Neuron (in vitro differentiated cells): Measurements from ENCODE around the gene NDRG3.

Experiments used
- H2AFZ ChIP-seq: one replicate; pipeline ENCODE4 v1.6.1; 2013; ENCODE audit warnings: low read depth, mild to moderate bottlenecking, inconsistent platforms, low read length, moderate library complexity
- H3K27me3 ChIP-seq: one replicate; pipeline ENCODE4 v1.6.1; 2013; ENCODE audit warnings: low read length; ENCODE audit not compliant: insufficient read depth
- H3K36me3 ChIP-seq: one replicate; pipeline ENCODE4 v1.6.1; 2013; ENCODE audit warnings: low read length; ENCODE audit not compliant: insufficient read depth
- H3K4me1 ChIP-seq: one replicate; pipeline ENCODE4 v1.6.1; 2013; ENCODE audit warnings: low read length; ENCODE audit not compliant: insufficient read depth
- H3K4me3 ChIP-seq: 2 replicates; pipeline ENCODE4 v1.5.1; 2013; ENCODE audit warnings: mild to moderate bottlenecking, low read length, moderate library complexity
- H3K9me3 ChIP-seq: one replicate; pipeline ENCODE4 v1.6.1; 2013; ENCODE audit warnings: low read length

Gene NDRG3

GRCh38 chr20:36745234-36745926 is 510 bp downstream of the NDRG3 start:
- peaks cover 6% of the 10 kb centered on the region for H3K4me1 ChIP-seq
- H3K36me3 ChIP-seq = peaks cover 3% of the 10 kb centered on the region
- H3K27me3 ChIP-seq = no peaks in the 10 kb centered on the region
- H2AFZ ChIP-seq = peak overlapping the region; percentile 6
- H3K9me3 ChIP-seq = no peaks in the 10 kb centered on the region
- peak overlapping the region; percentile 68 for H3K4me3 ChIP-seq

GRCh38 chr20:36744764-36745191 is 1.1 kb downstream of the NDRG3 start:
- Histone ChIP-seq H3K4me3 (no peak overlapping the region), H2AFZ (no peak overlapping the region), H3K4me1 (peaks cover 6% of the 10 kb centered on the region), H3K27me3 (no peaks in the 10 kb centered on the region), H3K9me3 (no peaks in the 10 kb centered on the region), H3K36me3 (no peaks in the 10 kb centered on the region)

- H3K27me3 ChIP-seq = no peaks in the 10 kb centered on the region
- H3K36me3 ChIP-seq = no peaks in the 10 kb centered on the region
- no peaks in the 10 kb centered on the region for H3K9me3 ChIP-seq
- H2AFZ ChIP-seq = no peak overlapping the region
- peaks cover 6% of the 10 kb centered on the region for H3K4me1 ChIP-seq
- no peak overlapping the region for H3K4me3 ChIP-seq
Observed at GRCh38 chr20:36744243-36744642, 1.6 kb downstream of the NDRG3 start.

- H3K36me3 ChIP-seq = no peaks in the 10 kb centered on the region
- H3K4me1 ChIP-seq = peaks cover 6% of the 10 kb centered on the region
- no peak overlapping the region for H2AFZ ChIP-seq
- no peaks in the 10 kb centered on the region for H3K27me3 ChIP-seq
- no peaks in the 10 kb centered on the region for H3K9me3 ChIP-seq
- H3K4me3 ChIP-seq = no peak overlapping the region
Observed at GRCh38 chr20:36742558-36742957, 3.3 kb downstream of the NDRG3 start.

GRCh38 chr20:36741072-36741471 is 4.8 kb downstream of the NDRG3 start:
- Histone ChIP-seq H3K9me3 (no peaks in the 10 kb centered on the region), H3K27me3 (no peaks in the 10 kb centered on the region), H3K36me3 (no peaks in the 10 kb centered on the region), H3K4me3 (no peak overlapping the region), H3K4me1 (peaks cover 6% of the 10 kb centered on the region), H2AFZ (no peak overlapping the region)

- H3K4me1 ChIP-seq = no peaks in the 10 kb centered on the region
- H3K36me3 ChIP-seq = no peaks in the 10 kb centered on the region
- H2AFZ ChIP-seq = no peak overlapping the region
- no peak overlapping the region for H3K4me3 ChIP-seq
- no peaks in the 10 kb centered on the region for H3K9me3 ChIP-seq
- no peaks in the 10 kb centered on the region for H3K27me3 ChIP-seq
Observed at GRCh38 chr20:36737183-36737499, 8.7 kb downstream of the NDRG3 start.

GRCh38 chr20:36736451-36737182 is 9.3 kb downstream of the NDRG3 start:
- Histone ChIP-seq H3K4me3 (no peak overlapping the region), H3K4me1 (no peaks in the 10 kb centered on the region), H3K27me3 (no peaks in the 10 kb centered on the region), H3K36me3 (no peaks in the 10 kb centered on the region), H3K9me3 (no peaks in the 10 kb centered on the region), H2AFZ (no peak overlapping the region)

GRCh38 chr20:36732456-36732855 is 13.4 kb downstream of the NDRG3 start:
- no peak overlapping the region for H3K4me3 ChIP-seq
- no peaks in the 10 kb centered on the region for H3K36me3 ChIP-seq
- H3K9me3 ChIP-seq = no peaks in the 10 kb centered on the region
- H3K4me1 ChIP-seq = no peaks in the 10 kb centered on the region
- H3K27me3 ChIP-seq = no peaks in the 10 kb centered on the region
- no peak overlapping the region for H2AFZ ChIP-seq

- H2AFZ ChIP-seq = no peak overlapping the region
- no peaks in the 10 kb centered on the region for H3K9me3 ChIP-seq
- no peak overlapping the region for H3K4me3 ChIP-seq
- H3K27me3 ChIP-seq = no peaks in the 10 kb centered on the region
- no peaks in the 10 kb centered on the region for H3K36me3 ChIP-seq
- no peaks in the 10 kb centered on the region for H3K4me1 ChIP-seq
Observed at GRCh38 chr20:36728986-36729385, 16.9 kb downstream of the NDRG3 start.

GRCh38 chr20:36726168-36726567 is 19.7 kb downstream of the NDRG3 start:
- H2AFZ ChIP-seq = no peak overlapping the region
- H3K36me3 ChIP-seq = peaks cover 2% of the 10 kb centered on the region
- H3K4me1 ChIP-seq = no peaks in the 10 kb centered on the region
- no peaks in the 10 kb centered on the region for H3K9me3 ChIP-seq
- no peak overlapping the region for H3K4me3 ChIP-seq
- H3K27me3 ChIP-seq = no peaks in the 10 kb centered on the region

- H3K9me3 ChIP-seq = no peaks in the 10 kb centered on the region
- no peak overlapping the region for H3K4me3 ChIP-seq
- H3K36me3 ChIP-seq = peaks cover 6% of the 10 kb centered on the region
- H3K27me3 ChIP-seq = no peaks in the 10 kb centered on the region
- no peak overlapping the region for H2AFZ ChIP-seq
- H3K4me1 ChIP-seq = no peaks in the 10 kb centered on the region
Observed at GRCh38 chr20:36720510-36720909, 25.4 kb downstream of the NDRG3 start.

- H3K4me3 ChIP-seq = no peak overlapping the region
- H3K36me3 ChIP-seq = peaks cover 6% of the 10 kb centered on the region
Observed at GRCh38 chr20:36717657-36718056, 28.2 kb downstream of the NDRG3 start.

GRCh38 chr20:36717021-36717420 is 28.9 kb downstream of the NDRG3 start:
- H3K36me3 ChIP-seq = peaks cover 6% of the 10 kb centered on the region
- no peak overlapping the region for H2AFZ ChIP-seq
- no peaks in the 10 kb centered on the region for H3K27me3 ChIP-seq
- H3K4me3 ChIP-seq = no peak overlapping the region
- no peaks in the 10 kb centered on the region for H3K9me3 ChIP-seq
- H3K4me1 ChIP-seq = no peaks in the 10 kb centered on the region

More at GRCh38 chr20:36717657-36718056, 28.2 kb downstream of the NDRG3 start:
- H3K9me3 ChIP-seq = no peaks in the 10 kb centered on the region
- H2AFZ ChIP-seq = no peak overlapping the region
- no peaks in the 10 kb centered on the region for H3K4me1 ChIP-seq
- no peaks in the 10 kb centered on the region for H3K27me3 ChIP-seq
